Upper lobe of right lung (tissue), 1 donor: ENCODE results near the gene DNAAF8. TPM values are rescaled to one million over a fixed set of nuclear protein-coding genes. Genes with fewer than 3 reads are reported as not detected.
A peak's percentile ranks its signal among the peaks of the same experiment; 100 is the strongest.

Experiments used
- ATAC-seq: fragments of 200-7000 bp; cut with Tn5 transposase; one replicate; pipeline ENCODE4 v1.9.1; 2020; ENCODE audit warnings: mild to moderate bottlenecking, moderate library complexity
- DNase-seq: peaks from one replicate; pipeline ENCODE4 v3.0.0-alpha.2; 2020
- H3K27ac ChIP-seq: fragments of 200-600 bp; one replicate; pipeline ENCODE4 v1.8.0; 2022
- H3K27me3 ChIP-seq: fragments of 200-600 bp; one replicate; pipeline ENCODE4 v1.8.0; 2022; ENCODE audit warnings: mild to moderate bottlenecking
- H3K36me3 ChIP-seq: fragments of 200-600 bp; one replicate; pipeline ENCODE4 v1.8.0; 2022
- H3K4me1 ChIP-seq: fragments of 200-600 bp; one replicate; pipeline ENCODE4 v1.8.0; 2022
- H3K4me3 ChIP-seq: fragments of 200-600 bp; one replicate; pipeline ENCODE4 v1.8.0; 2022; ENCODE audit warnings: mild to moderate bottlenecking
- H3K9me3 ChIP-seq: fragments of 200-600 bp; one replicate; pipeline ENCODE4 v1.8.0; 2022
- intact Hi-C: fragments of 100-400 bp; cut with DNase I; formaldehyde crosslinking; loops from one replicate; pipeline ENCODE4 v1.11.0; 2022
- total RNA-seq: library from RNA; stranded (reverse); fragmentation: NEBNext Ultra II Directional; extraction: Animal tissue kit (Norgen Biotek cat#: 25700); gene quantifications from one replicate; pipeline ENCODE4 v1.2.1, GENCODE V29; 2021
- TF ChIP-seq, protein P1 (sequence below): fragments of 200-600 bp; IDR thresholded peaks from one replicate; pipeline ENCODE4 v1.8.0; 2022; ENCODE audit warnings: antibody characterized with exemption
- donor health status: DM: no; HTN: yes; CAD: no; lungs with severe emphysema.

The DNAAF8 gene
- total RNA-seq, 1 donor from 2014 or later: 0.58 TPM

DNA sequence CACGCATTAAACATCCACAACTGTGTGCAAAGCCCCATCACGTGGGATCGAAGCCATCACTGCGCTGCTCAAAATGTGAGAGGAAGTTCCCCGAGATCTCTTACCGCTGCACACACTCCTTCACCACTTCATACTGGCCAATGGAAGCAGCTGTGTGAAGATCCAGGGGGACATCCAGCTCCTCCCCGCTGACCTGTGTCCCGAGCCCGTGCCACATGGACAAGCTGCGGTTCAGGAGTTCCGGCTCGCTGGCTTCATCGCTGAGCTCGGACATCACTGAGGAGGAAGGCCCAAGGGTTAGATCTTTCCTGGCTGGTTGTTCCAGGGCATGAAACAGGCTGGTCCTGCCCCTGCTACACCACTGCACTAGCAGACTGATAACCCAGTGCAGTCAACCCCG lies 4.5 kb upstream of the DNAAF8 start:
- H3K4me3 ChIP-seq: no peak overlapping the region
- no peaks in the 10 kb centered on the region for H3K27me3 ChIP-seq
- H3K36me3 ChIP-seq: peaks cover 41% of the 10 kb centered on the region
- DNase-seq (no peak), ATAC-seq (no peak)
- H3K9me3 ChIP-seq: no peaks in the 10 kb centered on the region
- intact Hi-C loops: no loop called here
- peaks cover 4% of the 10 kb centered on the region for H3K4me1 ChIP-seq
- TF ChIP-seq, protein P1, sequence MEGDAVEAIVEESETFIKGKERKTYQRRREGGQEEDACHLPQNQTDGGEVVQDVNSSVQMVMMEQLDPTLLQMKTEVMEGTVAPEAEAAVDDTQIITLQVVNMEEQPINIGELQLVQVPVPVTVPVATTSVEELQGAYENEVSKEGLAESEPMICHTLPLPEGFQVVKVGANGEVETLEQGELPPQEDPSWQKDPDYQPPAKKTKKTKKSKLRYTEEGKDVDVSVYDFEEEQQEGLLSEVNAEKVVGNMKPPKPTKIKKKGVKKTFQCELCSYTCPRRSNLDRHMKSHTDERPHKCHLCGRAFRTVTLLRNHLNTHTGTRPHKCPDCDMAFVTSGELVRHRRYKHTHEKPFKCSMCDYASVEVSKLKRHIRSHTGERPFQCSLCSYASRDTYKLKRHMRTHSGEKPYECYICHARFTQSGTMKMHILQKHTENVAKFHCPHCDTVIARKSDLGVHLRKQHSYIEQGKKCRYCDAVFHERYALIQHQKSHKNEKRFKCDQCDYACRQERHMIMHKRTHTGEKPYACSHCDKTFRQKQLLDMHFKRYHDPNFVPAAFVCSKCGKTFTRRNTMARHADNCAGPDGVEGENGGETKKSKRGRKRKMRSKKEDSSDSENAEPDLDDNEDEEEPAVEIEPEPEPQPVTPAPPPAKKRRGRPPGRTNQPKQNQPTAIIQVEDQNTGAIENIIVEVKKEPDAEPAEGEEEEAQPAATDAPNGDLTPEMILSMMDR: no peak
- H3K27ac ChIP-seq: no peak overlapping the region

DNA sequence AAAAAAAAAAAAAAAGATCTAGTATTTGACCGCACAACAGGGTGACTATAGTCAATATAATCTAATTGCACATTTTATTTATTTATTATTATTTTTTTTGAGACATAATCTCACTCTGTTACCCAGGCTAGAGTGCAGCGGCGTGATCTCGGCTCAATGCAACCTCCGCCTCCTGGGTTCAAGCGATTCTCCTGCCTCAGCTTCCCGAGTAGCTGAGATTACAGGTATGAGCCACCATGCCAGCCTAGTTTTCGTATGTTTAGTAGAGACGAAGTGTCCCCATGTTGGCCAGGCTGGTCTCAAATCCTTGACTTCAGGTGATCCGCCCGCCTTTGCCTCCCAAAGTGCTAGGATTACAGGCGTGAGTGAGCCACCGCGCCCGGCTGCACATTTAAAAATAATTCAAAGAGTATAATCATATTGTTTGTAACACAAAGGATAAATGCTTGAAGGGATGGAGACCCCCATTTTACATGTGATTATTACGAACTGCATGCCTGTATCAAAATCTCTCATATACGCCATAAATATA lies 1.1 kb upstream of the DNAAF8 start:
- TF ChIP-seq, protein P1: no peak
- no peak for ATAC-seq
- Histone ChIP-seq H3K9me3 (no peaks in the 10 kb centered on the region), H3K4me1 (peaks cover 4% of the 10 kb centered on the region), H3K27ac (peak overlapping the region; percentile 79), H3K27me3 (no peaks in the 10 kb centered on the region), H3K4me3 (peak overlapping the region; percentile 98), H3K36me3 (peaks cover 24% of the 10 kb centered on the region)
- intact Hi-C loops: no loop called here
- DNase-seq: no peak

- ATAC-seq (no peak), DNase-seq (no peak)
- intact Hi-C loops: no loop called here
- TF ChIP-seq, protein P1: no peak
- Histone ChIP-seq H3K36me3 (peaks cover 20% of the 10 kb centered on the region), H3K27me3 (no peaks in the 10 kb centered on the region), H3K4me1 (peaks cover 4% of the 10 kb centered on the region), H3K9me3 (no peaks in the 10 kb centered on the region), H3K4me3 (peak overlapping the region; percentile 98), H3K27ac (peak overlapping the region; percentile 79)
Measured at GRCh38 chr16:4733747-4734062, 632 bp upstream of the DNAAF8 start.

GRCh38 chr16:4734730-4735535 lies 596 bp downstream of the DNAAF8 start:
- ATAC-seq: peak; percentile 75
- no peaks in the 10 kb centered on the region for H3K9me3 ChIP-seq
- intact Hi-C loops: no loop called here
- peak; percentile 95 for DNase-seq
- H3K36me3 ChIP-seq: peaks cover 8% of the 10 kb centered on the region
- no peaks in the 10 kb centered on the region for H3K27me3 ChIP-seq
- peaks cover 4% of the 10 kb centered on the region for H3K4me1 ChIP-seq
- TF ChIP-seq, protein P1: no peak
- H3K27ac ChIP-seq: peak overlapping the region; percentile 79
- H3K4me3 ChIP-seq: peak overlapping the region; percentile 98

GRCh38 chr16:4736546-4736945 lies 2.2 kb downstream of the DNAAF8 start:
- Histone ChIP-seq H3K27me3 (no peaks in the 10 kb centered on the region), H3K4me1 (peaks cover 4% of the 10 kb centered on the region), H3K36me3 (no peaks in the 10 kb centered on the region), H3K9me3 (no peaks in the 10 kb centered on the region), H3K4me3 (no peak overlapping the region), H3K27ac (no peak overlapping the region)
- no peak for DNase-seq
- no peak for ATAC-seq
- intact Hi-C loops: no loop called here
- TF ChIP-seq, protein P1: no peak
